ENCODE data around the gene EPB41.

The EPB41 gene

DNA sequence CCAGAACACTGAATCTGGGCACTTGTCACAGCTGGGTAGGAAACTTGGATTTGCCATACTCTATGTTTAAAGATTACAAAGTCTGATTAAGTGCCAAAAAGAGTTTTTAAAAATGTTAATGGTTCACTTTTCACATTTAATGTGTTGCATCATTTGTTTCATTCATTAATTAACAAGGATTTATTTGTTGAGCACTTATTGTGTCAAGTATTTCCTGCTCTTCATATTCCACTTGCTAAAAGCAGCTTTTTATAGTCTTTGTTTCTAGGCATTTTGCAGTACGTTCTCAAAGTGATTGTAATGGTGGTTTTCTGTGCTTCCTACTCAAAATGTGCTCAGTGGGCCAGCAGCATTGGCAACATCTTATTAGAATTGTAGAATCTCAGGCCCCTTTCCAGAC, 68.7 kb downstream of the EPB41 start:
- no peak for DNase-seq (ENCODE audit: low read depth)
- H3K4me3 ChIP-seq (ENCODE audit: control insufficient read depth, low read depth, low read length) = no peak overlapping the region
- TF ChIP-seq, protein P1, sequence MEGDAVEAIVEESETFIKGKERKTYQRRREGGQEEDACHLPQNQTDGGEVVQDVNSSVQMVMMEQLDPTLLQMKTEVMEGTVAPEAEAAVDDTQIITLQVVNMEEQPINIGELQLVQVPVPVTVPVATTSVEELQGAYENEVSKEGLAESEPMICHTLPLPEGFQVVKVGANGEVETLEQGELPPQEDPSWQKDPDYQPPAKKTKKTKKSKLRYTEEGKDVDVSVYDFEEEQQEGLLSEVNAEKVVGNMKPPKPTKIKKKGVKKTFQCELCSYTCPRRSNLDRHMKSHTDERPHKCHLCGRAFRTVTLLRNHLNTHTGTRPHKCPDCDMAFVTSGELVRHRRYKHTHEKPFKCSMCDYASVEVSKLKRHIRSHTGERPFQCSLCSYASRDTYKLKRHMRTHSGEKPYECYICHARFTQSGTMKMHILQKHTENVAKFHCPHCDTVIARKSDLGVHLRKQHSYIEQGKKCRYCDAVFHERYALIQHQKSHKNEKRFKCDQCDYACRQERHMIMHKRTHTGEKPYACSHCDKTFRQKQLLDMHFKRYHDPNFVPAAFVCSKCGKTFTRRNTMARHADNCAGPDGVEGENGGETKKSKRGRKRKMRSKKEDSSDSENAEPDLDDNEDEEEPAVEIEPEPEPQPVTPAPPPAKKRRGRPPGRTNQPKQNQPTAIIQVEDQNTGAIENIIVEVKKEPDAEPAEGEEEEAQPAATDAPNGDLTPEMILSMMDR (IDR thresholded peaks at IDR 0.05; ENCODE audit: control insufficient read depth, insufficient read depth, low read depth, low read length, missing control alignments) = no peak

DNA sequence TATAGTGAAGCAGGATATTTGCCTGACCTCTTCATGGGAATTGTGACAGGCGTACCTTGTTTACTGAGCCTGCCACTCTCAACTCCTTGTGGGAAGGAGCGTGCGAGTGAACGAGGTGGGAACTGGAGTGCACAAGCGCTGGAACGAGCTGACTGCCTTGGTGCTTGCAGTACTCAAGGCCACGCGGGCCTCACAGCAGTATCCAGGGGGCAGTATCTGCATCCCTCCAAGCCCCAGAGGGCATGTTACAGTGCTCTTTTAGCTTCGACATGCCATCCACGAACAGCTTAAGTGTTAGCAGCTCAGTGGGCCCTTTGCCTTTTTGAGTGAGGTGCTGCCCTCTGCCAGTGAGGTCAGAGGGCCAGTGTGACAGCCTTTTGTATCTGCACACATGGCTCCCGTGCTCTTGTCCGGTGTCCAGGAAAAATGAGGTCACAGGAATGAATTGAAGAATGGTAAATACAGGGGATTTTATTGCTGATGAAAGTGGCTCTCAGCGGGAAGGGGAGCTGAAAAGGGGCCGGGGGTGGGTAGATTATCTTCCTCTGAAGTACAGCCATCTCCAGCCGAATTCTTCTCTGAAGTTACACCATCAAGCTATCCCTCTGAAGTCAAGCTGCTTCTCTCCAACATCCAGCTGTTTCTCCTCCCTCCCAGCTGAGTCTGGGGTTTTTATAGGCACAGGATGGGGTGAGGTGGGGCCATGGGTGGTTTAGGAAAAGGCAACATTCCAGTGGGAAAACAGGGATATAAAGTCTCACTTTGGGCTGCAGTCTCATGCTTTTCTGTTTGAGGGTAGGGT, 69.3 kb downstream of the EPB41 start:
- no peak for DNase-seq (ENCODE audit: low read depth)
- TF ChIP-seq, protein P1 (IDR thresholded peaks at IDR 0.05; ENCODE audit: control insufficient read depth, insufficient read depth, low read depth, low read length, missing control alignments) = no peak
- no peak overlapping the region for H3K4me3 ChIP-seq (ENCODE audit: control insufficient read depth, low read depth, low read length)

DNA sequence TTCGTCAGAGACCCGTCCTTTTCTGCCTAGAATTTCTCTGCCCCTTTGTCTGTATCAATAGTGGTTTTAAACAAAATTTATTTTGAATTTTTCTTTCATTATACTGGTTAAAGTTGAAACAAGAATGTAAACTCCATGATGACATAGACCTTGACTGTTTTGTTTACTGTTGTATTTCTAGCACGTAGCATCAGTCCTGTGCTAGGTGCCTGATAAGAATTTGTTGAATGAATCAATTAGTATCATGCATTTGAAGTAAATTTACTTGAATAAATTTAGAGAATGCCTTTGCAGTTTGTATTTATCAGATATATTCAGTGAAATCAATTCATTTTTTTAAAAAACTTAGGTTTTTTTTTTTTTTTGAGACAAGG, 69.9 kb downstream of the EPB41 start:
- H3K4me3 ChIP-seq (ENCODE audit: control insufficient read depth, low read depth, low read length) = no peak overlapping the region
- TF ChIP-seq, protein P1 (IDR thresholded peaks at IDR 0.05; ENCODE audit: control insufficient read depth, insufficient read depth, low read depth, low read length, missing control alignments) = no peak
- DNase-seq (ENCODE audit: low read depth) = no peak

DNA sequence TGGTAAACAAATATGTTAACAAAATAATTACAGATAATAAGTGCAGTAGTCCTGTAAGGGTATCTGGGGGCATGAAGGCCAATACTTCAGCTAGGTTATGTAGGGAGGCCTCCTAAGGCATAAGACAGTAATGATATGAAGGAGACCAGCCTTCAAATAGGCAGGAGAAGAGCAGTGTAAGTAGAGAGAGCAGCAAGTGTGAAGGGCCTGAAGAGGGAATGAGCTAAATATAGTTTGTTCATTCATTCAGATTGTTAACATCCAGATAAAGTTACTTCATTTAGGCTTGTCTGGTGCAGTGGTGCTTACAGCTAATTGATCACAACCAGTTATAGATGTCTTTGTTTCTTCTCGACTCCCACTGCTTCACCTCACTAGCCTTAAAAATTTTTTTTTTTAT, 71.1 kb downstream of the EPB41 start:
- no peak for DNase-seq (ENCODE audit: low read depth)
- no peak overlapping the region for H3K4me3 ChIP-seq (ENCODE audit: control insufficient read depth, low read depth, low read length)

DNA sequence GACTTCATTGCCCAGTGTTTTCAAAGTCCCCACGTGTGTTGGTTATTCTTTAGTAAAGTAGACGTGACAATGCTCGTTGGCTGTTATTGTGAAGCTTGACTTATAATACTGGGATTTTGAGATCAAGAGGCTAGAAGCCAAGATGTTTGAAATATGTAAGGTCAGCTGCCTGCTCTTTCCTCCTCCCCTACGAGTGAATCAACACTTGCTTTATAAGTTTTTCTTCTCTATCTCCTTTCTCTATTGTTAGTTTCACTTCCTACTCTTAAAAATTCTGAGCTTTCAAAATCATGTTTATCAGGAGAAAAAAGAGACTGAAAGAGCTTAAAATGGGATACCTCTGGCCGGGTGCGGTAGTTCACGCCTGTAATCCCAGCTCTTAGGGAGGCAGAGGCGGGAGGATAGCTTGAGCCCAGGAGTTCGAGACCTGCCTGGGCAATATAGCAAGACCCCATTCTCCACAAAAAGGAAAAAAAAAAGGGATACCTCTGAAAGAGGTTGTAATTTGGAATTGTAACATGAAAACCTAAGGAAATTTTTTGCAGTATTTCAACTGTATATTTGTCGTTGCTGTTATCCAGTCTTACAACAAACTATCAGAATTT, 72.0 kb downstream of the EPB41 start:
- TF ChIP-seq, protein P1 (IDR thresholded peaks at IDR 0.05; ENCODE audit: control insufficient read depth, insufficient read depth, low read depth, low read length, missing control alignments) = no peak
- DNase-seq (ENCODE audit: low read depth) = no peak
- H3K4me3 ChIP-seq (ENCODE audit: control insufficient read depth, low read depth, low read length) = no peak overlapping the region

More for the DNA sequence above, 71.1 kb downstream of the EPB41 start:
- TF ChIP-seq, protein P1 (IDR thresholded peaks at IDR 0.05; ENCODE audit: control insufficient read depth, insufficient read depth, low read depth, low read length, missing control alignments) = no peak

DNA sequence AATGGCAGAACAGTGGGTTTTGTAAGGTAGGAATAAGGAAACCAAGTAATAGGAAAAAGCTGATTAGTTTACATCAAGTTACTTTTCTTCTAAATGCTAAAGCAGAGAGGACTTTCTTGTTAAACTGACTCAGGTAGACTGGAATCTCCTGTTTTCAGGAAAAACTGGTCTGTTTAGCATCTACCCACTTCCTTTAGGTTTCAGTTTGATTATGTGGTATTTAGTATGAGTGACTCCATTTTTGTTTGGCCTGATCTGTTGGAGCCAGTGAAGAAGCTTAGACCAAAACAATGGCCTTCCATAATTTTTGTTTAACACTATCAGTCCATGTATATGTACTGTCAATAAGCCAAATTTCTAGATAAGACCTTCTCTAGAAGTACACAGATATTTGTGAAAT, 88.4 kb downstream of the EPB41 start:
- no peak for DNase-seq (ENCODE audit: low read depth)
- TF ChIP-seq, protein P1 (IDR thresholded peaks at IDR 0.05; ENCODE audit: control insufficient read depth, insufficient read depth, low read depth, low read length, missing control alignments) = no peak

More for the DNA sequence above, 88.4 kb downstream of the EPB41 start:
- no peak overlapping the region for H3K4me3 ChIP-seq (ENCODE audit: control insufficient read depth, low read depth, low read length)

All from AG09309 (cell line).